Stimulated activated CD4-positive, alpha-beta T cell treated with anti-CD3 and anti-CD28 coated beads, Interleukin-12 subunit alpha, Interleukin-12 subunit beta, amount 100 ng/mL, for 24 hours (primary cell): Measurements from ENCODE around the gene TRPM2.
"Not testable (repeated sequence)": the region's sequence is repeated elsewhere in the genome, so short reads cannot be mapped to it uniquely, and the experiment has no call there.

Experiments
- DNase-seq, 2 experiments: peaks; one replicate each; pipeline ENCODE4 v3.0.0-alpha.2; 2020; ENCODE audit warnings: low read depth in 2 of 2

Gene TRPM2

GRCh38 chr21:44375281-44375651 lies 21.8 kb downstream of the TRPM2 start:
- DNase-seq, result no peak

DNA sequence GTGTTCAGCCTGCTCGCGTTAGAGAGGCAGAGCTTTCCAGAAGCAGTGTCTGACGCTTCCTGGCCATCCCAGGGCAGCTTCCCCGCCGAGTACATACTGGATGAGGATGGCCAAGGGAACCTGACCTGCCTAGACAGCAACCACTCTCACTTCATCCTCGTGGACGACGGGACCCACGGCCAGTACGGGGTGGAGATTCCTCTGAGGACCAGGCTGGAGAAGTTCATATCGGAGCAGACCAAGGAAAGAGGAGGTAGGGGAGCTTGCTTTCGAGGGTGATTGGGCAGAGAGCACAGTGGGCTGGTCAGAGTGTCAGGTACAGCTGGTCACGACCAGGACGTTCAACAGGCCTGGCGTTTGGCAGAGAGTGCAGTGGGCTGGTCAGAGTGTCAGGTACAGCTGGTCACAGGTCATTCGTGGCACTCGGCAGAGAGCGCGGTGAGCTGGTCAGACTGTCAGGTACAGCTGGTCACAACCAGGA lies 22.4 kb downstream of the TRPM2 start:
- no peak for DNase-seq

- DNase-seq, result no peak
These were observed 23.2 kb downstream of the TRPM2 start for GRCh38 chr21:44376606-44377005.

GRCh38 chr21:44377201-44377921 lies 23.9 kb downstream of the TRPM2 start:
- no peak for DNase-seq

DNA sequence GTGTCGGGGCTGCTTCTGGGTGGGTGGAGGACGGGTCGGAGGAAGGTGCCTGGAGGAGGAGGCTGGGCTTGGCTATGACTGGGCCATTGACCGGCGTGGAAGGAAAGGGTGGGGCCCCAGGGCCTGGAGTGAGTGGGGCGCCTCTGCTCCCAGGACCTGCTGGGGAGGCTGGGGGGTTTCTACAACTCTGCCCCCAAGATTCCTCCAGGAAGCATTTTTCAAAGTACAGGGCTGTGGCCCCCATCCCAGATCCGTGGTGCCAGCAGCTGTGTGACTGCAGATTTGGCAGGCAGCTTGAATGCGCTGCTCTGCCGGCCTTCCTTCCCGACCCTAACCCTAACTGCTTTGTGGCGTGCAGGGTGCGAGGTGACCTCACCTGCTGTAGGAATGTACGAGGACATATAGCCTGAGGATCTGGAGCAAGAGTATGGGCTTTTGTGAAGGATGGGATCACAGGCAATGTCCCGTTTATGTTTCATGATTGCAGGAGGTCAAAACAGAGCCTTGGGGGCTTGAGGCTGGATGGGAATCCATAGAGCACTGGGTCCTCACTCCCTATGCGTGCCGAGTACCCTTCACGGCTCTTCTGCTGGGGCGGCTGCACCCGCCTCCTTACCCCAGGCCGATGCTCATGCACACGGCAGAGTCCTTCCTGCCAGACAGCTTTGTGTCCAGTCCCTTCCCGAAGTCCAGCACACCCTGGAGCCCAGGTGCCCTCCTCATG lies 24.7 kb downstream of the TRPM2 start:
- no peak for DNase-seq

DNA sequence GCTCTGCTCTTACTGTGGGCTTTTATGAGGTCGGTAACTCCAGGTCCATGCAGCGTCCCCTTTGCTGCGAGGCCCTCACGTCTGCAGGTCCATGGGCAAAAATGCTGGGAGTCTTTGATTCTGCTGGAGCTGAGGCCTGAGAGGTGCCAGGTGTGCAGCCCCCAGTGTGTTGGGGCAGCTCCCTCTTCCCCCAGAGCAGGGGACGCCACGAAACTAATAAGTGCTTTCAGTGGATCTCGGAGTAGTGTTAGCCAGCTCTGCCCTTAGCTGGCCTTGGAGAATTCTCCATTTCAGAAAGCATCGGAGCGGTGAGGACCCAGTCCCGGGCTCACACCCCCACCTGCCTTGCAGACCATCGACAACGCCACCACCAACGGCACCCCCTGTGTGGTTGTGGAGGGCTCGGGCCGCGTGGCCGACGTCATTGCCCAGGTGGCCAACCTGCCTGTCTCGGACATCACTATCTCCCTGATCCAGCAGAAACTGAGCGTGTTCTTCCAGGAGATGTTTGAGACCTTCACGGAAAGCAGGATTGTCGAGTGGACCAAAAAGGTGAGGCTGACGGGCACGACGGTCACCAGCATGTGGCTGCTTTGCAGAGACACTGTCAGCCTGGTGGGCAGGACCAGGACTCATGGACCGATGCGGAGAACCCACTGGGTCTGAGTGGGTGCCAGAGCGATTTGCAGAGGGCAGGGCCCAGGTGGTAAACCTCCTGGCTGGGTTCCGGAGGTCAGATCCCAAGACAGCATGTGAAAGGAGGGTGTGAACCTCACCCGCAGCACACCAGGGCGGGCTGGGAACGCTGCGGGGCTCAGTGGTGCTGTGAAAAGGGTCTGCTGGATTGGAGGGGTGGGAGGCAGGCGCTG lies 25.5 kb downstream of the TRPM2 start:
- no peak for DNase-seq

- DNase-seq, result no peak
These were observed 26.1 kb downstream of the TRPM2 start for GRCh38 chr21:44379515-44379848.

DNA sequence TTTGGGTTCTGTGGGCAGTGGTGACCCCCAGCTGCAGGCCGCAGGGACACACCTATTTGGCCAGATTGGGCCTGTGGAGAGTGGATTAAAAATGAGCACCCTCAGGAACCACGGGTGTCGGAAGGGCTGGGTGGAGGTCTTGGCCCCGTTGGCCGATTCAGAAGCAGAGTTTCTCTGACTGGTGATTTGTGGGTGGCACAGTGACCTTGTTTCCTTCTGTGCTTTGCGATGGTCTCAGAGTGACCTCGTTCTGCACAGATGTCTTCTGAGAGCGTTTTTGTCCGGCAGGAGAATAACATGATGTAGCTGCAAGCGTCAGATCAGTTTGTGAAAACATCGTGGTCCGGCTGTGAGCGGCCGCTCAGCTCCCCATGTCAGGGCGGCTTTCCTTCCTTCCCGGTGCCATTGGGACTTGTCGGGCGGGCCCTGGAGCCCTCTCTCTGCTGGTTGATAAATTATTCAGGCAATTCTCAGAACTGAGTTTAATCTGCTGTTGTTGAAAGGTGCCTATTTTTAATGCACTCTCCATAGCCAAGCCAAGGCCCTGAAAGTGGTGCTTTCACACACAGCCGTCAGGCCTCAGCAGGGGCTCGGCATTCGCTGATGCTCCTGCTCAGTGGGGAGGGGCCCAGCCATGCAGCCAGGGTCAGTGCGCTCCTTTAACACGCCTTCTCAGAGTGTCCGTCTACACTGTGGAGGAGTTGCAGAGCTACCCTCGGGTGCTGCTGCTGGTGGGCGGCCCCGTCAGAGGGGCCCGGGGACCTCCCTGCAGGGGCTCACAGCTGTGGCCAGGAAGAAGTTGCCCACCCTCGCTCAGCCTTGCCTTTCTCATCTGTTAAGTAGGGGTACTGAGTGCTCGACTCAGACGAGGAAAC lies 26.8 kb downstream of the TRPM2 start:
- DNase-seq, result no peak

DNA sequence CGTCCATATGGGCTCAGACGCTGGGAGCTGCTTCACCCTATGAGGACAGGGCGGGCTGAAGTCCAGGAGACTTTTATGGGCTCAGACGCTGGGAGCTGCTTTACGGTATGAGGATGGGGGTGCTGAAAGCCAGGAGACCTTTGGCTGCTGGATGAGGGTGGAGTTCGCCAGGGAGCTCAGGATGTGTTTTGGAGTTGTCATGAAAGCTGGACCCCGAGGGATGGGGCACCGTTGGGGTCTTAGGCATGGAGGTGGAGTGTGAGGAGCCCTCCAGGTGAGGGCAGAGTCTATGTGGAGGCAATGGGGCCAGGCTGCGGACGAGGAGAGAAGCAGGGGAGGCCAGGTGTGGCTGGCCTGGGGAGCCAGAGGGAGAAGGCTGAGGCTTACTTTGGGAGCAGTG lies 27.5 kb downstream of the TRPM2 start:
- DNase-seq, result no peak

- DNase-seq, result no peak
These were observed 28.5 kb downstream of the TRPM2 start for GRCh38 chr21:44381874-44382273.

DNA sequence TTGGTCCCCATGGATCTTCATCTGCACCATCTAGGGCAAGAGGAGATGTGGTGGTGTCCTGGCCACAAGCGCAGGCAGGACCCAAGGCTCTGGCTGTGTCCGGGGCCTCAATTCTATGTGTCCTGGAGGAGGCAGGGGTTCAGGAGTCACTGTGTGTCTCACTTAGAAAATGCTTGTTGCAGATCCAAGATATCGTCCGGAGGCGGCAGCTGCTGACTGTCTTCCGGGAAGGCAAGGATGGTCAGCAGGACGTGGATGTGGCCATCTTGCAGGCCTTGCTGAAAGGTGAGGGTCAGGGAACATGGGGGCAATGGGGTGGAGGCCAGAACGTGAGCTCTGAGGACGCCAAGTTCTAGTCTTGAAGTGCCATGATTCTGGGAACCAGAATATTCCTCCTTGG lies 29.1 kb downstream of the TRPM2 start:
- no peak for DNase-seq

- DNase-seq, result no peak
These were observed 29.8 kb downstream of the TRPM2 start for GRCh38 chr21:44383216-44383615.

DNA sequence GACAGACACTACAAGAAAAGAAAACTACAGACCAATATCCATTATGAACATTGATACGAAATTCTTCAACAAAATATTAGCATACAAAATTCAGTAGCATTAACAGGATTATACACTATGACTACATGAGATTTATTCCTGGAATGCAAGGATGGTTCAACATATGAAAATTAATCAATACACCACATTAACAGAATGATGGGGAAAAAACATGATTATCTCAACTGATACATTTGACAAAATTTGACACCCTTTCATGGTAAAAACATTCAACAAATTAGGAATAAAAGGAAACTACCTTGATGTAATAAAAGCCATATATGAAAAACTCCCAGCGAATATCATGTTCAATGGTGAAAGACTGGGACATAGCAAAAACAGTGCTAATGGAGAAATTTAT lies 31.5 kb downstream of the TRPM2 start:
- no peak for DNase-seq

DNA sequence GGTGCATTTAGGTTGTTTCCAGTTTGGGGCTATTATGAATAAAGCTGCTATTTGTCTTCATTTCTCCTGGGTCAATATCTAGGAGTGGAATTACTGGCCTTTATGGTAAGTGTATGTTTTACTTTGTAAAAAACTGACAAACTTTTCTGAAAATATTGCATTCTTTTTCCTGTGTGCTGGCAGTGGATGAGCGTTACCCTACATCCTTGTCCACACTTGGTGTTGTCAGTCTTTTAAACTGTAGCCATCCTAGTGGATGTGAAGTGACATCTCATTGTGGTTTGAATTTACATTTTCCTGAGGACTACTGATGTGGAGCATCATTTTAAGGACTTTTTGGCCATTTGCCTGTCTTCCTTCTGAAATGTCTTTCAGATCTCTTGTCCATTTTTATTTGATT lies 35.9 kb downstream of the TRPM2 start:
- DNase-seq, result no peak

DNA sequence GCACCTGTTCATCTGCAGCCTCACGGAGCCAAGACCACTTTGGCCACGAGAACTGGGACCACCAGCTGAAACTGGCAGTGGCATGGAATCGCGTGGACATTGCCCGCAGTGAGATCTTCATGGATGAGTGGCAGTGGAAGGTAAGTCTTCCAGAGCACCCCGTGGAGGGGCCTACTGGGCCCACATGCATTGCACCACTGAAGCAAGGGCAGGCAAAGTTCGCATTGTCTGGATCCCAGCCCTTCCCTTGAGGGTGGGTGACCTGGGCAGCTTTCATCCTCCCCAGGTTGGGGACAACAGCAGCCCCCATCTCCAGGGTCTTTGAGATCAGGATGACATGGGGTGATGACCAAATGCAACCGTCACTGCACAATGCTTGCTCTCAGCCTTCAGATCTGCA lies 37.5 kb downstream of the TRPM2 start:
- no peak for DNase-seq

- DNase-seq, result no peak
These were observed 38.1 kb downstream of the TRPM2 start for GRCh38 chr21:44391345-44392091.

- DNase-seq, result no peak
These were observed 38.8 kb downstream of the TRPM2 start for GRCh38 chr21:44392185-44392584.

DNA sequence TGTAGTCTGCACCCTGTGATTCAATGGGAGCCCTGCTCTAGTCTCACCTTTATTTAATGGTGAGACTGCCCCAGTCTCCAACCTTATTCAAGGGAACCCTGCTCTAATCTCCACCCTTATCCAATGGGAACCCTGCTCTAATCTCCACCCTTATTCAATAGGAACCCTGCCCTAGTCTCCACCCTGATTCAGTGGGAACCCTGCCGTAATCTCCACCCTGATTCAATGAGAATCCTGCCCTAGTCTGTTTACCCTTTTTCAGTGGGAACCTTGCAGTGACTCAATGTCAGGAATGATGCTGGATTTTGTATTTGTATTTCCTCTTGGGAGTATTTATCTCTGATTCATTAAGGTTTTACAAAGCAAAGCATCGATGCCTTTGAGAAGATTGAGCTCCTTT lies 39.5 kb downstream of the TRPM2 start:
- DNase-seq, result no peak

- DNase-seq, result no peak
These were observed 41.3 kb downstream of the TRPM2 start for GRCh38 chr21:44394733-44395132.

DNA sequence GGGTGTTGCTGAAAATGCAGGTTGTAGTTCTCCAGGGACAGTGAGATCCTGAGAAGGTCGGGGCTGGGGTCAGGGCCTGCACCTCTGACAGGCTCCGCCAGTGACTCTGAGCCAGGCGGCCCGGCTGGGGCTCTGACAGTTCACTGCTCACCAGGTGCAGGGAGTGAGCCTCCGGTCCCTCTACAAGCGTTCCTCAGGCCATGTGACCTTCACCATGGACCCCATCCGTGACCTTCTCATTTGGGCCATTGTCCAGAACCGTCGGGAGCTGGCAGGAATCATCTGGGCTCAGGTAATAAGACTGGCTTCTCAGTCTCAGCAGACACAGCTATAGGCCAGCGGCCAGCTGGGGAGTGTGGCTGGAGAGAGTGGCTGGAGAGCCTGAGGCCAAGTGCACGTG lies 41.8 kb downstream of the TRPM2 start:
- DNase-seq, result no peak

GRCh38 chr21:44396803-44397202 lies 43.4 kb downstream of the TRPM2 start:
- not testable (repeated sequence) for DNase-seq
